GM23338 (cell line): ENCODE measurements around the gene NIPSNAP2. TPM values are rescaled to one million over a fixed set of nuclear protein-coding genes. Genes with fewer than 3 reads are reported as not detected.

ENCODE experiments used
- ATAC-seq: fragments of 200-7000 bp; cut with Tn5 transposase; 3 replicates; pipeline ENCODE4 v1.9.1; 2020
- DNase-seq: peaks from one replicate; pipeline ENCODE4 v3.0.0-alpha.2; 2015; ENCODE audit warnings: low spot score
- H2AFZ ChIP-seq: fragments of 200-600 bp; sonication (generic); 2 replicates; pipeline ENCODE4 v1.8.0; 2016; ENCODE audit warnings: antibody characterized with exemption, mild to moderate bottlenecking, moderate library complexity
- H3F3A ChIP-seq: fragments of 200-600 bp; sonication (generic); replicated peaks from 2 replicates; pipeline ENCODE4 v1.8.0; 2017; ENCODE audit warnings: antibody characterized with exemption, mixed run types, low read depth
- H3K27ac ChIP-seq: fragments of 200-600 bp; sonication (generic); 2 replicates; pipeline ENCODE4 v1.6.1; 2016; ENCODE audit warnings: low read depth
- H3K27me3 ChIP-seq: fragments of 200-600 bp; sonication (generic); 2 replicates; pipeline ENCODE4 v1.8.0; 2016; ENCODE audit warnings: mild to moderate bottlenecking, mixed run types, moderate library complexity; ENCODE audit not compliant: insufficient read depth
- H3K36me3 ChIP-seq: fragments of 200-600 bp; sonication (generic); 2 replicates; pipeline ENCODE4 v1.8.0; 2016; ENCODE audit warnings: mild to moderate bottlenecking; ENCODE audit not compliant: insufficient read depth
- H3K4me1 ChIP-seq: fragments of 200-600 bp; sonication (generic); 2 replicates; pipeline ENCODE4 v1.8.0; 2016; ENCODE audit warnings: mild to moderate bottlenecking, moderate library complexity; ENCODE audit not compliant: insufficient read depth
- H3K4me2 ChIP-seq: fragments of 200-600 bp; sonication (generic); 2 replicates; pipeline ENCODE4 v1.7.1; 2017; ENCODE audit warnings: mixed run types
- H3K4me3 ChIP-seq: fragments of 200-600 bp; sonication (generic); 2 replicates; pipeline ENCODE4 v1.6.1; 2016; ENCODE audit warnings: mixed run types
- H3K79me2 ChIP-seq: fragments of 200-600 bp; sonication (generic); replicated peaks from 2 replicates; pipeline ENCODE4 v1.8.0; 2017; ENCODE audit warnings: mild to moderate bottlenecking; ENCODE audit not compliant: insufficient read depth
- H3K9me2 ChIP-seq: fragments of 200-600 bp; sonication (generic); 2 replicates; pipeline ENCODE4 v1.8.0; 2017; ENCODE audit not compliant: insufficient read depth
- H4K20me1 ChIP-seq: fragments of 200-600 bp; sonication (generic); replicated peaks from 2 replicates; pipeline ENCODE4 v1.8.0; 2017; ENCODE audit warnings: mild to moderate bottlenecking; ENCODE audit not compliant: insufficient read depth
- H3K27ac Mint-ChIP-seq: 2 replicates; pipeline ENCODE4 v1.8.0; 2020; ENCODE audit warnings: inconsistent platforms, mild to moderate bottlenecking, moderate library complexity, mixed read lengths
- H3K27me3 Mint-ChIP-seq: 3 replicates; pipeline ENCODE4 v1.8.0; 2022; ENCODE audit warnings: low read depth, mild to moderate bottlenecking, moderate library complexity, mixed read lengths, inconsistent platforms; ENCODE audit not compliant: insufficient read depth, poor library complexity
- H3K36me3 Mint-ChIP-seq: 3 replicates; pipeline ENCODE4 v1.8.0; 2021; ENCODE audit warnings: low read depth, mild to moderate bottlenecking, inconsistent platforms, moderate library complexity, mixed read lengths
- H3K4me1 Mint-ChIP-seq: 3 replicates; pipeline ENCODE4 v1.8.0; 2020; ENCODE audit warnings: mild to moderate bottlenecking, inconsistent platforms, mixed read lengths
- H3K4me3 Mint-ChIP-seq: 3 replicates; pipeline ENCODE4 v1.8.0; 2021; ENCODE audit warnings: moderate library complexity, mild to moderate bottlenecking, inconsistent platforms, mixed read lengths
- H3K9me3 Mint-ChIP-seq: 3 replicates; pipeline ENCODE4 v1.8.0; 2020; ENCODE audit warnings: moderate library complexity, mild to moderate bottlenecking, inconsistent platforms, mixed read lengths
- CREB1 ChIP-seq: fragments of 250-450 bp; sonication (Bioruptor Pico); IDR thresholded peaks from 2 replicates; pipeline ENCODE4 v1.5.0; 2020; ENCODE audit warnings: low read depth, mild to moderate bottlenecking, moderate library complexity
- EZH2 ChIP-seq: fragments of 200-600 bp; sonication (generic); IDR thresholded peaks from one replicate; pipeline ENCODE4 v1.8.0; 2017; ENCODE audit warnings: antibody characterized with exemption, mild to moderate bottlenecking, low read depth; ENCODE audit not compliant: unreplicated experiment
- EZH2phosphoT487 ChIP-seq: fragments of 200-600 bp; sonication (generic); IDR thresholded peaks from one replicate; pipeline ENCODE4 v1.8.1; 2018; ENCODE audit warnings: antibody characterized with exemption; ENCODE audit not compliant: unreplicated experiment
- JUNB ChIP-seq: IDR thresholded peaks from one replicate; pipeline ENCODE4 v1.6.1; 2016; ENCODE audit warnings: antibody characterized with exemption; ENCODE audit not compliant: unreplicated experiment
- NANOG ChIP-seq: IDR thresholded peaks from 2 replicates; pipeline ENCODE4 v1.6.1; 2016; ENCODE audit warnings: antibody characterized with exemption, borderline replicate concordance
- POLR2AphosphoS5 ChIP-seq: IDR thresholded peaks from 2 replicates; pipeline ENCODE4 v1.6.1; 2016; ENCODE audit warnings: antibody characterized with exemption, low read depth
- STAT1 ChIP-seq: IDR thresholded peaks from one replicate; pipeline ENCODE4 v1.6.1; 2016; ENCODE audit warnings: antibody characterized with exemption; ENCODE audit not compliant: unreplicated experiment
- ZNF114 ChIP-seq: fragments of 250-450 bp; sonication (Bioruptor Pico); IDR thresholded peaks from 2 replicates; pipeline ENCODE4 v1.5.0; 2020; ENCODE audit warnings: mild to moderate bottlenecking, moderate library complexity
- ZNF331 ChIP-seq: fragments of 250-450 bp; sonication (Bioruptor Pico); IDR thresholded peaks from 2 replicates; pipeline ENCODE4 v1.5.0; 2020; ENCODE audit warnings: low read depth, mild to moderate bottlenecking, moderate library complexity
- polyA plus RNA-seq: library from polyadenylated mRNA; unstranded; fragments of >200 nt; fragmentation: Nextera tagmentation; extraction: Ambion mirVana; gene quantifications from 2 replicates; pipeline ENCODE4 v1.2.1, GENCODE V29; 2016
- total RNA-seq: library from RNA; depleted of rRNA; stranded (reverse); fragments of >200 nt; shearing (Covaris generic); gene quantifications from 2 replicates; pipeline ENCODE4 v1.2.3, GENCODE V29; 2014
- TF ChIP-seq, protein P1 (sequence below): IDR thresholded peaks from 2 replicates; pipeline ENCODE4 v1.6.1; 2016; ENCODE audit warnings: antibody characterized with exemption
- TF ChIP-seq, protein P2 (sequence below), 2 experiments: fragments of 200-600 bp in 1 of 2; sonication (generic) in 1 of 2; conservative IDR thresholded peaks; 2 replicates each; pipeline versions ENCODE4 v1.5.1 to v1.6.1; 2016 to 2017; ENCODE audit warnings: antibody characterized with exemption in 2 of 2, low read depth in 2 of 2, mild to moderate bottlenecking in 2 of 2, moderate library complexity in 1 of 2
- TF ChIP-seq, protein P3 (sequence below): IDR thresholded peaks from one replicate; pipeline ENCODE4 v1.6.1; 2018; ENCODE audit warnings: antibody characterized with exemption; ENCODE audit not compliant: unreplicated experiment
- TF ChIP-seq, protein P4 (sequence below): fragments of 250-450 bp; sonication (Bioruptor Pico); IDR thresholded peaks from 2 replicates; pipeline ENCODE4 v1.5.0; 2020; ENCODE audit warnings: mild to moderate bottlenecking, moderate library complexity

Gene NIPSNAP2
- total and polyA plus RNA-seq, 2 experiments from 2014 or later: 29.8 to 30.5 TPM

DNA sequence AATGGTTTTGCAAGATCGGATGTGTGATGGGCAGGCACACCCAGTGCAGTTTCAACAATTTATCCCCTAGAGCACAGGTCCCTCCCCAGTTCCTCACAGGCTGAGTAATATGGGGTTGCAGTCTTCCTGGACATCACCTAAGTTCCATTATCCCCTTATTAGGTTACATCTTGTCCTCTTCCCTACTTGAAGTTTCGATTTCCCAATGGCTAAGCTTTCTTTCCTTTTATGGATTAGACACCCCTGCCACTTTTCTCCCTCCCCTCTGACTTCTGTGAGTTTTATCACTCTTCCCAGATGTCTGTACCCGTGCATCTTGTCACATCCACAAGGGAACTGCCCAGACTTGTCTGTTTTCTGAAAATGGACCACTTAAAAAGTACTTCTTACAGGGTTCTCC lies 2.4 kb upstream of the NIPSNAP2 start:
- ATAC-seq (no peak), DNase-seq (no peak)
- H3K27me3 Mint-ChIP-seq: peaks cover 19% of the 10 kb centered on the region
- peaks cover 11% of the 10 kb centered on the region; the same call in 2 of the 3 replicates for H3K4me1 Mint-ChIP-seq
- no peak overlapping the region for H2AFZ ChIP-seq
- no peak for TF ChIP-seq STAT1
- no peak for TF ChIP-seq EZH2phosphoT487
- TF ChIP-seq, protein P1, sequence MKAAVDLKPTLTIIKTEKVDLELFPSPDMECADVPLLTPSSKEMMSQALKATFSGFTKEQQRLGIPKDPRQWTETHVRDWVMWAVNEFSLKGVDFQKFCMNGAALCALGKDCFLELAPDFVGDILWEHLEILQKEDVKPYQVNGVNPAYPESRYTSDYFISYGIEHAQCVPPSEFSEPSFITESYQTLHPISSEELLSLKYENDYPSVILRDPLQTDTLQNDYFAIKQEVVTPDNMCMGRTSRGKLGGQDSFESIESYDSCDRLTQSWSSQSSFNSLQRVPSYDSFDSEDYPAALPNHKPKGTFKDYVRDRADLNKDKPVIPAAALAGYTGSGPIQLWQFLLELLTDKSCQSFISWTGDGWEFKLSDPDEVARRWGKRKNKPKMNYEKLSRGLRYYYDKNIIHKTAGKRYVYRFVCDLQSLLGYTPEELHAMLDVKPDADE: no peak
- TF ChIP-seq JUNB: no peak
- no peak for TF ChIP-seq NANOG
- TF ChIP-seq, protein P2, sequence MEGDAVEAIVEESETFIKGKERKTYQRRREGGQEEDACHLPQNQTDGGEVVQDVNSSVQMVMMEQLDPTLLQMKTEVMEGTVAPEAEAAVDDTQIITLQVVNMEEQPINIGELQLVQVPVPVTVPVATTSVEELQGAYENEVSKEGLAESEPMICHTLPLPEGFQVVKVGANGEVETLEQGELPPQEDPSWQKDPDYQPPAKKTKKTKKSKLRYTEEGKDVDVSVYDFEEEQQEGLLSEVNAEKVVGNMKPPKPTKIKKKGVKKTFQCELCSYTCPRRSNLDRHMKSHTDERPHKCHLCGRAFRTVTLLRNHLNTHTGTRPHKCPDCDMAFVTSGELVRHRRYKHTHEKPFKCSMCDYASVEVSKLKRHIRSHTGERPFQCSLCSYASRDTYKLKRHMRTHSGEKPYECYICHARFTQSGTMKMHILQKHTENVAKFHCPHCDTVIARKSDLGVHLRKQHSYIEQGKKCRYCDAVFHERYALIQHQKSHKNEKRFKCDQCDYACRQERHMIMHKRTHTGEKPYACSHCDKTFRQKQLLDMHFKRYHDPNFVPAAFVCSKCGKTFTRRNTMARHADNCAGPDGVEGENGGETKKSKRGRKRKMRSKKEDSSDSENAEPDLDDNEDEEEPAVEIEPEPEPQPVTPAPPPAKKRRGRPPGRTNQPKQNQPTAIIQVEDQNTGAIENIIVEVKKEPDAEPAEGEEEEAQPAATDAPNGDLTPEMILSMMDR (conservative IDR thresholded peaks at IDR 0.05; ENCODE audit: low read depth in 2 of 2): no peak
- TF ChIP-seq, protein P3, sequence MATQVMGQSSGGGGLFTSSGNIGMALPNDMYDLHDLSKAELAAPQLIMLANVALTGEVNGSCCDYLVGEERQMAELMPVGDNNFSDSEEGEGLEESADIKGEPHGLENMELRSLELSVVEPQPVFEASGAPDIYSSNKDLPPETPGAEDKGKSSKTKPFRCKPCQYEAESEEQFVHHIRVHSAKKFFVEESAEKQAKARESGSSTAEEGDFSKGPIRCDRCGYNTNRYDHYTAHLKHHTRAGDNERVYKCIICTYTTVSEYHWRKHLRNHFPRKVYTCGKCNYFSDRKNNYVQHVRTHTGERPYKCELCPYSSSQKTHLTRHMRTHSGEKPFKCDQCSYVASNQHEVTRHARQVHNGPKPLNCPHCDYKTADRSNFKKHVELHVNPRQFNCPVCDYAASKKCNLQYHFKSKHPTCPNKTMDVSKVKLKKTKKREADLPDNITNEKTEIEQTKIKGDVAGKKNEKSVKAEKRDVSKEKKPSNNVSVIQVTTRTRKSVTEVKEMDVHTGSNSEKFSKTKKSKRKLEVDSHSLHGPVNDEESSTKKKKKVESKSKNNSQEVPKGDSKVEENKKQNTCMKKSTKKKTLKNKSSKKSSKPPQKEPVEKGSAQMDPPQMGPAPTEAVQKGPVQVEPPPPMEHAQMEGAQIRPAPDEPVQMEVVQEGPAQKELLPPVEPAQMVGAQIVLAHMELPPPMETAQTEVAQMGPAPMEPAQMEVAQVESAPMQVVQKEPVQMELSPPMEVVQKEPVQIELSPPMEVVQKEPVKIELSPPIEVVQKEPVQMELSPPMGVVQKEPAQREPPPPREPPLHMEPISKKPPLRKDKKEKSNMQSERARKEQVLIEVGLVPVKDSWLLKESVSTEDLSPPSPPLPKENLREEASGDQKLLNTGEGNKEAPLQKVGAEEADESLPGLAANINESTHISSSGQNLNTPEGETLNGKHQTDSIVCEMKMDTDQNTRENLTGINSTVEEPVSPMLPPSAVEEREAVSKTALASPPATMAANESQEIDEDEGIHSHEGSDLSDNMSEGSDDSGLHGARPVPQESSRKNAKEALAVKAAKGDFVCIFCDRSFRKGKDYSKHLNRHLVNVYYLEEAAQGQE: no peak
- no peak for TF ChIP-seq ZNF331 (CRISPR knock-in tag)
- TF ChIP-seq EZH2: no peak
- TF ChIP-seq ZNF114 (CRISPR knock-in tag): no peak
- TF ChIP-seq, protein P4, sequence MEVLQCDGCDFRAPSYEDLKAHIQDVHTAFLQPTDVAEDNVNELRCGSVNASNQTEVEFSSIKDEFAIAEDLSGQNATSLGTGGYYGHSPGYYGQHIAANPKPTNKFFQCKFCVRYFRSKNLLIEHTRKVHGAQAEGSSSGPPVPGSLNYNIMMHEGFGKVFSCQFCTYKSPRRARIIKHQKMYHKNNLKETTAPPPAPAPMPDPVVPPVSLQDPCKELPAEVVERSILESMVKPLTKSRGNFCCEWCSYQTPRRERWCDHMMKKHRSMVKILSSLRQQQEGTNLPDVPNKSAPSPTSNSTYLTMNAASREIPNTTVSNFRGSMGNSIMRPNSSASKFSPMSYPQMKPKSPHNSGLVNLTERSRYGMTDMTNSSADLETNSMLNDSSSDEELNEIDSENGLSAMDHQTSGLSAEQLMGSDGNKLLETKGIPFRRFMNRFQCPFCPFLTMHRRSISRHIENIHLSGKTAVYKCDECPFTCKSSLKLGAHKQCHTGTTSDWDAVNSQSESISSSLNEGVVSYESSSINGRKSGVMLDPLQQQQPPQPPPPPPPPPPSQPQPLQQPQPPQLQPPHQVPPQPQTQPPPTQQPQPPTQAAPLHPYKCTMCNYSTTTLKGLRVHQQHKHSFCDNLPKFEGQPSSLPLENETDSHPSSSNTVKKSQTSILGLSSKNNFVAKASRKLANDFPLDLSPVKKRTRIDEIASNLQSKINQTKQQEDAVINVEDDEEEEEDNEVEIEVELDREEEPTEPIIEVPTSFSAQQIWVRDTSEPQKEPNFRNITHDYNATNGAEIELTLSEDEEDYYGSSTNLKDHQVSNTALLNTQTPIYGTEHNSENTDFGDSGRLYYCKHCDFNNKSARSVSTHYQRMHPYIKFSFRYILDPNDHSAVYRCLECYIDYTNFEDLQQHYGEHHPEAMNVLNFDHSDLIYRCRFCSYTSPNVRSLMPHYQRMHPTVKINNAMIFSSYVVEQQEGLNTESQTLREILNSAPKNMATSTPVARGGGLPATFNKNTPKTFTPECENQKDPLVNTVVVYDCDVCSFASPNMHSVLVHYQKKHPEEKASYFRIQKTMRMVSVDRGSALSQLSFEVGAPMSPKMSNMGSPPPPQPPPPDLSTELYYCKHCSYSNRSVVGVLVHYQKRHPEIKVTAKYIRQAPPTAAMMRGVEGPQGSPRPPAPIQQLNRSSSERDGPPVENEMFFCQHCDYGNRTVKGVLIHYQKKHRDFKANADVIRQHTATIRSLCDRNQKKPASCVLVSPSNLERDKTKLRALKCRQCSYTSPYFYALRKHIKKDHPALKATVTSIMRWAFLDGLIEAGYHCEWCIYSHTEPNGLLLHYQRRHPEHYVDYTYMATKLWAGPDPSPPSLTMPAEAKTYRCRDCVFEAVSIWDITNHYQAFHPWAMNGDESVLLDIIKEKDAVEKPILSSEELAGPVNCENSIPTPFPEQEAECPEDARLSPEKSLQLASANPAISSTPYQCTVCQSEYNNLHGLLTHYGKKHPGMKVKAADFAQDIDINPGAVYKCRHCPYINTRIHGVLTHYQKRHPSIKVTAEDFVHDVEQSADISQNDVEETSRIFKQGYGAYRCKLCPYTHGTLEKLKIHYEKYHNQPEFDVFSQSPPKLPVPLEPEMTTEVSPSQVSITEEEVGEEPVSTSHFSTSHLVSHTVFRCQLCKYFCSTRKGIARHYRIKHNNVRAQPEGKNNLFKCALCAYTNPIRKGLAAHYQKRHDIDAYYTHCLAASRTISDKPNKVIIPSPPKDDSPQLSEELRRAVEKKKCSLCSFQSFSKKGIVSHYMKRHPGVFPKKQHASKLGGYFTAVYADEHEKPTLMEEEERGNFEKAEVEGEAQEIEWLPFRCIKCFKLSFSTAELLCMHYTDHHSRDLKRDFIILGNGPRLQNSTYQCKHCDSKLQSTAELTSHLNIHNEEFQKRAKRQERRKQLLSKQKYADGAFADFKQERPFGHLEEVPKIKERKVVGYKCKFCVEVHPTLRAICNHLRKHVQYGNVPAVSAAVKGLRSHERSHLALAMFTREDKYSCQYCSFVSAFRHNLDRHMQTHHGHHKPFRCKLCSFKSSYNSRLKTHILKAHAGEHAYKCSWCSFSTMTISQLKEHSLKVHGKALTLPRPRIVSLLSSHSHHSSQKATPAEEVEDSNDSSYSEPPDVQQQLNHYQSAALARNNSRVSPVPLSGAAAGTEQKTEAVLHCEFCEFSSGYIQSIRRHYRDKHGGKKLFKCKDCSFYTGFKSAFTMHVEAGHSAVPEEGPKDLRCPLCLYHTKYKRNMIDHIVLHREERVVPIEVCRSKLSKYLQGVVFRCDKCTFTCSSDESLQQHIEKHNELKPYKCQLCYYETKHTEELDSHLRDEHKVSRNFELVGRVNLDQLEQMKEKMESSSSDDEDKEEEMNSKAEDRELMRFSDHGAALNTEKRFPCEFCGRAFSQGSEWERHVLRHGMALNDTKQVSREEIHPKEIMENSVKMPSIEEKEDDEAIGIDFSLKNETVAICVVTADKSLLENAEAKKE (CRISPR knock-in tag): no peak
- no peak for TF ChIP-seq CREB1
- no peak for TF ChIP-seq POLR2AphosphoS5
- peaks cover 13% of the 10 kb centered on the region for H3K27me3 ChIP-seq
- no peak overlapping the region for H3K4me2 ChIP-seq
- H3K4me3 Mint-ChIP-seq: no peak overlapping the region
- peaks cover 15% of the 10 kb centered on the region for H3K79me2 ChIP-seq
- H3K4me3 ChIP-seq: no peak overlapping the region
- peaks cover 5% of the 10 kb centered on the region; the same call in 2 of the 3 replicates for H3K36me3 Mint-ChIP-seq
- no peaks in the 10 kb centered on the region for H3K9me2 ChIP-seq
- H3K27ac Mint-ChIP-seq: no peak overlapping the region
- no peak overlapping the region for H3K27ac ChIP-seq
- H3K36me3 ChIP-seq: no peaks in the 10 kb centered on the region
- H3K4me1 ChIP-seq: no peaks in the 10 kb centered on the region
- no peaks in the 10 kb centered on the region for H4K20me1 ChIP-seq
- no peaks in the 10 kb centered on the region for H3K9me3 Mint-ChIP-seq
- 0 out of 2 replicates have a peak, but pooled peaks cover 3% of the 10 kb centered on the region for H3F3A ChIP-seq
